ENCODE data around the gene LZTS3. TPM values are rescaled to one million over a fixed set of nuclear protein-coding genes. Genes with fewer than 3 reads are reported as not detected.

LZTS3 gene
- total and polyA plus RNA-seq, 2 of the 13 experiments (the other 11 are each of a cell fraction or from before 2014, with no cell fraction given) = 10.1 to 31.3 TPM

GRCh38 chr20:3203315-3204123 lies 30.2 kb upstream of the LZTS3 start (continued):
- TF ChIP-seq RNF219 (CRISPR knock-in tag; IDR thresholded peaks at IDR 0.05) (no peak), ZBTB25 (CRISPR knock-in tag; IDR thresholded peaks at IDR 0.05) (no peak), ZNF24 (IDR thresholded peaks at IDR 0.05) (no peak), HDAC1 (CRISPR knock-in tag; IDR thresholded peaks at IDR 0.05) (peak; percentile 54), THYN1 (CRISPR knock-in tag; IDR thresholded peaks at IDR 0.05; ENCODE audit: borderline replicate concordance, low read depth) (no peak), DZIP1 (CRISPR knock-in tag; IDR thresholded peaks at IDR 0.05) (no peak), PRMT3 (CRISPR knock-in tag; IDR thresholded peaks at IDR 0.05; ENCODE audit: borderline replicate concordance, low read depth) (no peak), ZNF3 (CRISPR knock-in tag; IDR thresholded peaks at IDR 0.05) (no peak; the same call in 1 of the 2 replicates), ATAD3A (CRISPR knock-in tag; IDR thresholded peaks at IDR 0.05) (no peak), REST (IDR thresholded peaks at IDR 0.05; ENCODE audit: borderline replicate concordance in 1 of 2, low read depth in 1 of 2, low read length in 2 of 2) (no peak), NR2F6 (IDR thresholded peaks at IDR 0.05) (no peak), NR2F6 (CRISPR knock-in tag; IDR thresholded peaks at IDR 0.05) (no peak), ZNF530 (CRISPR knock-in tag; IDR thresholded peaks at IDR 0.05; ENCODE audit: low read depth) (no peak), ZNF430 (CRISPR knock-in tag; IDR thresholded peaks at IDR 0.05) (no peak), ZNF770 (CRISPR knock-in tag; IDR thresholded peaks at IDR 0.05) (no peak), ELF3 (CRISPR knock-in tag; IDR thresholded peaks at IDR 0.05) (no peak), ZFY (CRISPR knock-in tag; IDR thresholded peaks at IDR 0.05) (peak; percentile 83)
